Liver (tissue), 3 donors: ENCODE measurements around the gene ZNF280D.

Experiments
- HNF4A ChIP-seq, 2 donors: conservative IDR thresholded peaks; 2 replicates each; pipeline ENCODE4 v1.6.1; 2016; ENCODE audit warnings: antibody characterized with exemption in 2 of 2, mild to moderate bottlenecking in 2 of 2
- NR2F2 ChIP-seq: IDR thresholded peaks from 2 replicates; pipeline ENCODE4 v1.6.1; 2016; ENCODE audit warnings: antibody characterized with exemption
- RAD21 ChIP-seq, 2 donors: IDR thresholded peaks; 2 replicates each; pipeline ENCODE4 v1.6.1; 2016; ENCODE audit warnings: antibody characterized with exemption in 2 of 2, mild to moderate bottlenecking in 2 of 2
- TF ChIP-seq, protein P1 (sequence below): fragments of 150-350 bp; IDR thresholded peaks from 2 replicates; pipeline ENCODE4 v1.5.1; 2017; ENCODE audit warnings: improper control_type of control experiment, low read depth, low read length; ENCODE audit not compliant: missing input control
- TF ChIP-seq, protein P2 (sequence below): IDR thresholded peaks from 2 replicates; pipeline ENCODE4 v1.6.1; 2016; ENCODE audit warnings: antibody characterized with exemption
- donor health status: healthy.
- donor health status: healthy.

DNA sequence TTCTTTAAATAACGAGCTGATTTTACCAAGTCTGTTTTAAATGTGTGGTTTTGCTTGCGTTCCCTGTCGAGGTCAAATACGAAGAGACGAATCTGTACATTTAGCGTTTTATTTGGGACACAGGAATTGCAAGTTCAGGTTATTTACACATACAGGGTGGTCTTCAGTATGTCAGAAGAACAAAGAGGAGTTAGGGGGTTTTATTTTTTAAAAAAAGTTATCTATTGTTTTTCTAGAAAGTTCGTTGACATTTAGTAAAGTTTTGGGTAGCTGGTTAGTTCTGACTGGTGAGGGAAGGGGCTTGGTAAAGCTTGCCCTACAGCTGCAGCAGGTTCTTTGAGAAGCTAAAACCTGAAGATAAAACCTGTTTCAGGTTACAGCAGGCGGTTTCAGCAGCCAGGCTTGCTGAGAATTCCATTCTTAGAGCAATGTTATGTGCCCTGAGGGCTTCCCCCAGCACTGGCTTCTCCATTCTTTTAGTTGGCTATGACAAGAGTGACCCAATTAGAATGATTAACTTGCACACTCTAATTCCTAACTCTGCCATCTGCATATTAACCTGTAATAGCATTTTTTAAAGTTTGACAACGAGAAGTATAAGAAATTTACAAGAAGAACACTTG, 815 bp upstream of the ZNF280D start:
- TF ChIP-seq, protein P1, sequence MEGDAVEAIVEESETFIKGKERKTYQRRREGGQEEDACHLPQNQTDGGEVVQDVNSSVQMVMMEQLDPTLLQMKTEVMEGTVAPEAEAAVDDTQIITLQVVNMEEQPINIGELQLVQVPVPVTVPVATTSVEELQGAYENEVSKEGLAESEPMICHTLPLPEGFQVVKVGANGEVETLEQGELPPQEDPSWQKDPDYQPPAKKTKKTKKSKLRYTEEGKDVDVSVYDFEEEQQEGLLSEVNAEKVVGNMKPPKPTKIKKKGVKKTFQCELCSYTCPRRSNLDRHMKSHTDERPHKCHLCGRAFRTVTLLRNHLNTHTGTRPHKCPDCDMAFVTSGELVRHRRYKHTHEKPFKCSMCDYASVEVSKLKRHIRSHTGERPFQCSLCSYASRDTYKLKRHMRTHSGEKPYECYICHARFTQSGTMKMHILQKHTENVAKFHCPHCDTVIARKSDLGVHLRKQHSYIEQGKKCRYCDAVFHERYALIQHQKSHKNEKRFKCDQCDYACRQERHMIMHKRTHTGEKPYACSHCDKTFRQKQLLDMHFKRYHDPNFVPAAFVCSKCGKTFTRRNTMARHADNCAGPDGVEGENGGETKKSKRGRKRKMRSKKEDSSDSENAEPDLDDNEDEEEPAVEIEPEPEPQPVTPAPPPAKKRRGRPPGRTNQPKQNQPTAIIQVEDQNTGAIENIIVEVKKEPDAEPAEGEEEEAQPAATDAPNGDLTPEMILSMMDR, result no peak
- TF ChIP-seq, protein P2, sequence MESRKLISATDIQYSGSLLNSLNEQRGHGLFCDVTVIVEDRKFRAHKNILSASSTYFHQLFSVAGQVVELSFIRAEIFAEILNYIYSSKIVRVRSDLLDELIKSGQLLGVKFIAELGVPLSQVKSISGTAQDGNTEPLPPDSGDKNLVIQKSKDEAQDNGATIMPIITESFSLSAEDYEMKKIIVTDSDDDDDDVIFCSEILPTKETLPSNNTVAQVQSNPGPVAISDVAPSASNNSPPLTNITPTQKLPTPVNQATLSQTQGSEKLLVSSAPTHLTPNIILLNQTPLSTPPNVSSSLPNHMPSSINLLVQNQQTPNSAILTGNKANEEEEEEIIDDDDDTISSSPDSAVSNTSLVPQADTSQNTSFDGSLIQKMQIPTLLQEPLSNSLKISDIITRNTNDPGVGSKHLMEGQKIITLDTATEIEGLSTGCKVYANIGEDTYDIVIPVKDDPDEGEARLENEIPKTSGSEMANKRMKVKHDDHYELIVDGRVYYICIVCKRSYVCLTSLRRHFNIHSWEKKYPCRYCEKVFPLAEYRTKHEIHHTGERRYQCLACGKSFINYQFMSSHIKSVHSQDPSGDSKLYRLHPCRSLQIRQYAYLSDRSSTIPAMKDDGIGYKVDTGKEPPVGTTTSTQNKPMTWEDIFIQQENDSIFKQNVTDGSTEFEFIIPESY, result no peak
- TF ChIP-seq HNF4A (conservative IDR thresholded peaks at IDR 0.05) (no peak), NR2F2 (no peak), RAD21 (IDR thresholded peaks at IDR 0.05) (no peak)
